ENCODE measurements around the gene GPX6.
A peak's percentile ranks its signal among the peaks of the same experiment; 100 is the strongest.

Gene GPX6

GRCh38 chr6:28501259-28501658, 14.3 kb downstream of the GPX6 start:
- TF ChIP-seq YY1 (IDR thresholded peaks at IDR 0.05; ENCODE audit: insufficient read depth, insufficient read length) = no peak
- no peak for TF ChIP-seq ZNF274 (IDR thresholded peaks at IDR 0.05; ENCODE audit: low read depth, low read length)
- no peak for TF ChIP-seq SUZ12 (IDR thresholded peaks at IDR 0.05; ENCODE audit: extremely low read depth, insufficient read depth, insufficient read length)
- Histone ChIP-seq H3K9me3 (ENCODE audit: insufficient read depth, low read length) (0 out of 2 replicates have a peak, but pooled peaks cover 4% of the 10 kb centered on the region), H3K27me3 (ENCODE audit: insufficient read depth, insufficient read length) (no peaks in the 10 kb centered on the region), H3K4me1 (ENCODE audit: insufficient read depth, insufficient read length) (no peaks in the 10 kb centered on the region), H3K9ac (ENCODE audit: insufficient read length, low read depth) (no peak overlapping the region), H3K4me3 (ENCODE audit: insufficient read length, low read depth) (no peak overlapping the region), H3K36me3 (ENCODE audit: insufficient read depth, insufficient read length, low read length) (no peaks in the 10 kb centered on the region)
- no peak for DNase-seq (ENCODE audit: low read depth, low spot score)

DNA sequence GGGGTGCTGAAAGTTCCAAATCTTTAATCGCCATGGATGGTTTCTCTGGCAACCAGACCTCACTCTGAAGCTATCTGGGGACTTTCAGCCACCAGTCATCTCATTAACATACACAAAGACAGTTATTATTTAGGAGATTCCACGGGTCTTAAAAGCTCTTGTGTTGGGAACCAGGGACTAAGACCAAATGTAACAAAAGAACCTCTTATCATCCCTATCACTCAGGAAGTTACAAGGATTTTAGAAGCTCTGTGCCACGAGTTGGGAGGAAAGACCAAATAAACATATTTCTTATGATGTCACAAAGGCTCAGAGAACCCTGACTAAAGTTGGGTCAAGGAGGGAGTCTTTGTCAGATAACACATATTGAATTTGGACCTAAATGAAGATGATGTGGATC, 17.7 kb downstream of the GPX6 start:
- Histone ChIP-seq H3K9me3 (ENCODE audit: insufficient read depth, low read length) (0 out of 2 replicates have a peak, but pooled peaks cover 4% of the 10 kb centered on the region), H3K36me3 (ENCODE audit: insufficient read depth, insufficient read length, low read length) (no peaks in the 10 kb centered on the region), H3K4me3 (ENCODE audit: insufficient read length, low read depth) (no peak overlapping the region), H3K4me1 (ENCODE audit: insufficient read depth, insufficient read length) (no peaks in the 10 kb centered on the region), H3K9ac (ENCODE audit: insufficient read length, low read depth) (no peak overlapping the region), H3K27me3 (ENCODE audit: insufficient read depth, insufficient read length) (no peaks in the 10 kb centered on the region)
- TF ChIP-seq ZNF274 (IDR thresholded peaks at IDR 0.05; ENCODE audit: low read depth, low read length) (no peak), SUZ12 (IDR thresholded peaks at IDR 0.05; ENCODE audit: extremely low read depth, insufficient read depth, insufficient read length) (no peak), YY1 (IDR thresholded peaks at IDR 0.05; ENCODE audit: insufficient read depth, insufficient read length) (no peak)
- no peak for DNase-seq (ENCODE audit: low read depth, low spot score)

- Histone ChIP-seq H3K9ac (ENCODE audit: insufficient read length, low read depth) (no peak overlapping the region), H3K36me3 (ENCODE audit: insufficient read depth, insufficient read length, low read length) (no peaks in the 10 kb centered on the region), H3K4me1 (ENCODE audit: insufficient read depth, insufficient read length) (no peaks in the 10 kb centered on the region), H3K9me3 (ENCODE audit: insufficient read depth, low read length) (0 out of 2 replicates have a peak, but pooled peaks cover 4% of the 10 kb centered on the region), H3K4me3 (ENCODE audit: insufficient read length, low read depth) (no peak overlapping the region), H3K27me3 (ENCODE audit: insufficient read depth, insufficient read length) (no peaks in the 10 kb centered on the region)
- no peak for DNase-seq (ENCODE audit: low read depth, low spot score)
- TF ChIP-seq ZNF274 (IDR thresholded peaks at IDR 0.05; ENCODE audit: low read depth, low read length) (no peak), YY1 (IDR thresholded peaks at IDR 0.05; ENCODE audit: insufficient read depth, insufficient read length) (no peak), SUZ12 (IDR thresholded peaks at IDR 0.05; ENCODE audit: extremely low read depth, insufficient read depth, insufficient read length) (no peak)
Measured at GRCh38 chr6:28497306-28497705, 18.3 kb downstream of the GPX6 start.

DNA sequence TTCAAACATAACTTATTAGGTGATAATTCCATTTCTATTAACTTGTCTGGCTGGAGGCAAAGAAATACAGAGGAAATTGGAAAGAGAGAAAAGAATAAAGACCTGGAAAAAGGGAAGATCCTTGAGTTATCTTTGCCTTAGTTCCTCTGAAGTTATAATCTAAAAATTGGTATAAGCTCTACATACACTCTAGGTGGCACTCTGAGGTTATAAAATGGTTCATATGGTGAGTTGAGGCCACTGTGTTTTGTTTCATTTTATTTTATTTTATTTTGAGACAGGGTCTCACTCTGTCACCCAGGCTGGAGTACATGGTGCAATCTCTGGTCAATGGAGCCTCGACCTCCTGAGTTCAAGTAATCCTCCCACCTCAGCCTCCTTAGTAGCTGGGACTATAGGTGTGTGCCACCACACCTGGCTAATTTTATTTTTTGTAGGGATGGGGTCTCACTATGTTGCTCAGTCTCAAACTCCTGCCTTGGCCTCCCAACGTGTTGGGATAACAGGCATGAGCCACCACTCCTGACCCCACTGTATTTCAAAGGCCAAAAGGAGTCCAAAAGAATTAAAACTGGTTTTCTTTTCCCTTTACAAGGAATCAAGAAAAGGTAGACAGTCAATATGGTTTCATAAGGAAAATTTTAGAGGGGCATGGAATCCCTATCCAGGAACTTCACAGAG, 19.4 kb downstream of the GPX6 start:
- Histone ChIP-seq H3K27me3 (ENCODE audit: insufficient read depth, insufficient read length) (no peaks in the 10 kb centered on the region), H3K9ac (ENCODE audit: insufficient read length, low read depth) (no peak overlapping the region), H3K4me1 (ENCODE audit: insufficient read depth, insufficient read length) (no peaks in the 10 kb centered on the region), H3K4me3 (ENCODE audit: insufficient read length, low read depth) (no peak overlapping the region), H3K9me3 (ENCODE audit: insufficient read depth, low read length) (0 out of 2 replicates have a peak, but pooled peaks cover 4% of the 10 kb centered on the region), H3K36me3 (ENCODE audit: insufficient read depth, insufficient read length, low read length) (no peaks in the 10 kb centered on the region)
- no peak for DNase-seq (ENCODE audit: low read depth, low spot score)
- TF ChIP-seq ZNF274 (IDR thresholded peaks at IDR 0.05; ENCODE audit: low read depth, low read length) (no peak), YY1 (IDR thresholded peaks at IDR 0.05; ENCODE audit: insufficient read depth, insufficient read length) (no peak), SUZ12 (IDR thresholded peaks at IDR 0.05; ENCODE audit: extremely low read depth, insufficient read depth, insufficient read length) (no peak)

GRCh38 chr6:28491984-28492317, 23.6 kb downstream of the GPX6 start:
- no peak for DNase-seq (ENCODE audit: low read depth, low spot score)
- Histone ChIP-seq H3K4me3 (ENCODE audit: insufficient read length, low read depth) (no peak overlapping the region), H3K4me1 (ENCODE audit: insufficient read depth, insufficient read length) (no peaks in the 10 kb centered on the region), H3K27me3 (ENCODE audit: insufficient read depth, insufficient read length) (no peaks in the 10 kb centered on the region), H3K9me3 (ENCODE audit: insufficient read depth, low read length) (no peaks in the 10 kb centered on the region), H3K9ac (ENCODE audit: insufficient read length, low read depth) (no peak overlapping the region), H3K36me3 (ENCODE audit: insufficient read depth, insufficient read length, low read length) (no peaks in the 10 kb centered on the region)
- TF ChIP-seq ZNF274 (IDR thresholded peaks at IDR 0.05; ENCODE audit: low read depth, low read length) = no peak
- TF ChIP-seq SUZ12 (IDR thresholded peaks at IDR 0.05; ENCODE audit: extremely low read depth, insufficient read depth, insufficient read length) = no peak
- TF ChIP-seq YY1 (IDR thresholded peaks at IDR 0.05; ENCODE audit: insufficient read depth, insufficient read length) = no peak

- H3K4me3 ChIP-seq (ENCODE audit: insufficient read length, low read depth) = peak overlapping the region; percentile 61
- no peaks in the 10 kb centered on the region for H3K4me1 ChIP-seq (ENCODE audit: insufficient read depth, insufficient read length)
- no peak for DNase-seq (ENCODE audit: low read depth, low spot score)
- H3K36me3 ChIP-seq (ENCODE audit: insufficient read depth, insufficient read length, low read length) = no peaks in the 10 kb centered on the region
- H3K9me3 ChIP-seq (ENCODE audit: insufficient read depth, low read length) = no peaks in the 10 kb centered on the region
- no peaks in the 10 kb centered on the region for H3K27me3 ChIP-seq (ENCODE audit: insufficient read depth, insufficient read length)
- H3K9ac ChIP-seq (ENCODE audit: insufficient read length, low read depth) = peak overlapping the region; percentile 65
- no peak for TF ChIP-seq SUZ12 (IDR thresholded peaks at IDR 0.05; ENCODE audit: extremely low read depth, insufficient read depth, insufficient read length)
- TF ChIP-seq YY1 (IDR thresholded peaks at IDR 0.05; ENCODE audit: insufficient read depth, insufficient read length) = no peak
- no peak for TF ChIP-seq ZNF274 (IDR thresholded peaks at IDR 0.05; ENCODE audit: low read depth, low read length)
Measured at GRCh38 chr6:28490205-28490890, 25.2 kb downstream of the GPX6 start.

All from NT2/D1 (cell line).